GM12891 (cell line): ENCODE data around the gene SLC38A2.

Experiments
- POLR2A ChIP-seq: IDR thresholded peaks from 2 replicates; pipeline ENCODE4 v1.6.1; 2011; ENCODE audit warnings: low read depth, low read length, control low read depth
- POLR2AphosphoS5 ChIP-seq: IDR thresholded peaks from 2 replicates; pipeline ENCODE4 v1.6.1; 2011; ENCODE audit warnings: low read depth, low read length, control low read depth
- SPI1 ChIP-seq: IDR thresholded peaks from 2 replicates; pipeline ENCODE4 v1.6.1; 2011; ENCODE audit warnings: low read depth, low read length, control low read depth
- TAF1 ChIP-seq: IDR thresholded peaks from 2 replicates; pipeline ENCODE4 v1.6.1; 2011; ENCODE audit warnings: low read depth, low read length, control low read depth

DNA sequence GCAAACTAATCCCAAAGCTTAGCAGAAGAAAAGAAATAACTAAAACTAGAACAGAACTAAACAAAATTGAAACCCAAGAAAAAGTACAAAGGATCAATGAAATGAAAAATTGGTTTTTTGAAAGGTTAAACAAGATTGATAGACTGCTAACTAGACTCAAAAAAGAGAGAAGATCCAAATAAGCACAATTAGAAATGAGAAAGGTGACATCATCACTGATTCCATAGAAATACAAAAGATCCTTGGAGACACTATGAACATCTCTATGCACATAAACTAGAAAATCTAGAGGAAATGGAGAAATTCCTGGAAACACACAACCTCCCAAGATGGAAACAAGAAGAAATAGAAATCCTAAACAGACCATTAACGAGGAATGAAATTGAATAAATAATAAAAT, 47.1 kb upstream of the SLC38A2 start:
- no peak for TF ChIP-seq POLR2A
- no peak for TF ChIP-seq TAF1
- no peak for TF ChIP-seq POLR2AphosphoS5
- TF ChIP-seq SPI1 = no peak
